Transverse colon (tissue), 4 donors: ENCODE data around the gene ADAMTS14.

Source experiments
- EP300 ChIP-seq: sonication (generic); formaldehyde crosslinking; IDR thresholded peaks from one replicate; pipeline ENCODE4 v1.6.1; 2017; ENCODE audit warnings: antibody characterized with exemption, low read depth
- POLR2A ChIP-seq: fragments of 450-650 bp; IDR thresholded peaks from one replicate; pipeline ENCODE4 v1.6.1; 2016; ENCODE audit warnings: antibody characterized with exemption, mild to moderate bottlenecking, moderate library complexity
- POLR2AphosphoS5 ChIP-seq, 3 donors: sonication (generic); formaldehyde crosslinking; IDR thresholded peaks; one replicate each; pipeline ENCODE4 v1.6.1; 2016; ENCODE audit warnings: antibody characterized with exemption in 3 of 3
- TF ChIP-seq, protein P1 (sequence below), 5 experiments: fragments of 200-600 bp in 3 of 5; fragments of 450-650 bp in 2 of 5; sonication (generic) in 3 of 5; IDR thresholded peaks; 1 replicate in 2 of 5; 2 replicates in 3 of 5; pipeline ENCODE4 v1.5.1; 2016 to 2017; ENCODE audit warnings: antibody characterized with exemption in 5 of 5, inconsistent platforms in 3 of 5, mild to moderate bottlenecking in 2 of 5, moderate library complexity in 1 of 5

- TF ChIP-seq, protein P1, sequence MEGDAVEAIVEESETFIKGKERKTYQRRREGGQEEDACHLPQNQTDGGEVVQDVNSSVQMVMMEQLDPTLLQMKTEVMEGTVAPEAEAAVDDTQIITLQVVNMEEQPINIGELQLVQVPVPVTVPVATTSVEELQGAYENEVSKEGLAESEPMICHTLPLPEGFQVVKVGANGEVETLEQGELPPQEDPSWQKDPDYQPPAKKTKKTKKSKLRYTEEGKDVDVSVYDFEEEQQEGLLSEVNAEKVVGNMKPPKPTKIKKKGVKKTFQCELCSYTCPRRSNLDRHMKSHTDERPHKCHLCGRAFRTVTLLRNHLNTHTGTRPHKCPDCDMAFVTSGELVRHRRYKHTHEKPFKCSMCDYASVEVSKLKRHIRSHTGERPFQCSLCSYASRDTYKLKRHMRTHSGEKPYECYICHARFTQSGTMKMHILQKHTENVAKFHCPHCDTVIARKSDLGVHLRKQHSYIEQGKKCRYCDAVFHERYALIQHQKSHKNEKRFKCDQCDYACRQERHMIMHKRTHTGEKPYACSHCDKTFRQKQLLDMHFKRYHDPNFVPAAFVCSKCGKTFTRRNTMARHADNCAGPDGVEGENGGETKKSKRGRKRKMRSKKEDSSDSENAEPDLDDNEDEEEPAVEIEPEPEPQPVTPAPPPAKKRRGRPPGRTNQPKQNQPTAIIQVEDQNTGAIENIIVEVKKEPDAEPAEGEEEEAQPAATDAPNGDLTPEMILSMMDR (IDR thresholded peaks at IDR 0.05), result no peak
- TF ChIP-seq POLR2A (no peak), EP300 (no peak), POLR2AphosphoS5 (IDR thresholded peaks at IDR 0.05) (no peak)
These were observed 137.4 kb downstream of the ADAMTS14 start for GRCh38 chr10:70809726-70810125.
